ENCODE results near the gene DUOX1. TPM values are rescaled to one million over a fixed set of nuclear protein-coding genes. Genes with fewer than 3 reads are reported as not detected.
A peak's percentile ranks its signal among the peaks of the same experiment; 100 is the strongest.

Gene DUOX1
- total and polyA plus RNA-seq, 9 of the 15 experiments (the other 6 are each of a cell fraction or from before 2014, with no cell fraction given) = 0.01 to 0.22 (median 0.01) TPM; not detected in 6

DNA sequence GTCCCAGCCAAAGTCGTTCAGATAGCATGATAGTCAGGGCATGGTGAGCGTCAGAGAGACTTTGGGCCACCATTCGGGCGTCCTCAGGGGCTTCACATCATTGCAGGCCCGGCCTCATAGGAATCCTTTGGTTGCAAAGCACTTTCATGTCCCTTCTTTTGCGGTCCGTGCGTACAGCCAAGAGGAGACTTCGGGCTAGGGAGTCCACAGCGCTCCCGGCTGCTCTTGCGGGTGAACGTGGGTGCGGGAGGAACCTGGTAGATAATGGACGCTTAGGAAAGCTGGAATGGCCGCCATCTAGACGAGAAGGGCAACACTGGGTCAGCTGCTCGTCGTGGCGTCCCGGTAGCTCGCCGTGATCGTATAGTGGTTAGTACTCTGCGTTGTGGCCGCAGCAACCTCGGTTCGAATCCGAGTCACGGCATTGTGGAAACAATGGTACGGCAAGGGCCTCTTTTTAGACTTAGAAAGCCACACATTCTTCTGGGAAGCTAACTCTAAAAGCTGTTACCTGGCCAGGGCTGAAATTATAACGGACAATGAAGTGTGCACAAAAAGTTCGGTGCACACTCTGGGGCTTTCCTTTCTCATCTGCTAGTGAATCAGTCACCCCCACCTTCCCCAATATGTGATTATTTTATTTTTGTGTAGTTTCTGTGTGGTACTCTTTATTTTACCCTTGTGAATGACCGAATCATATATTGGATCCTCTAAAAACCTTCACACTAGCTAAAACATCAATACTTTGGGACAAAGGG, 71.2 kb downstream of the DUOX1 start (continued):
- TF ChIP-seq ZNF57 (CRISPR knock-in tag; IDR thresholded peaks at IDR 0.05) = no peak
- no peak; the same call in 1 of the 2 replicates for TF ChIP-seq AFF4 (CRISPR knock-in tag; IDR thresholded peaks at IDR 0.05)
- peak; percentile 52; the same call in 1 of the 2 replicates for TF ChIP-seq CTBP1 (IDR thresholded peaks at IDR 0.05; ENCODE audit: borderline replicate concordance)
- TF ChIP-seq NR2C2 (CRISPR knock-in tag; IDR thresholded peaks at IDR 0.05) = no peak; the same call in 1 of the 2 replicates
- no peak; the same call in 1 of the 2 replicates for TF ChIP-seq NR2C2 (tag; IDR thresholded peaks at IDR 0.05)
- no peak for TF ChIP-seq RAD51 (IDR thresholded peaks at IDR 0.05; ENCODE audit: borderline replicate concordance, low read depth)
- no peak for TF ChIP-seq MCM5 (IDR thresholded peaks at IDR 0.05; ENCODE audit: low read depth)
- TF ChIP-seq SIRT6 (IDR thresholded peaks at IDR 0.05; ENCODE audit: low read depth, low read length) = no peak
- TF ChIP-seq, protein P1, sequence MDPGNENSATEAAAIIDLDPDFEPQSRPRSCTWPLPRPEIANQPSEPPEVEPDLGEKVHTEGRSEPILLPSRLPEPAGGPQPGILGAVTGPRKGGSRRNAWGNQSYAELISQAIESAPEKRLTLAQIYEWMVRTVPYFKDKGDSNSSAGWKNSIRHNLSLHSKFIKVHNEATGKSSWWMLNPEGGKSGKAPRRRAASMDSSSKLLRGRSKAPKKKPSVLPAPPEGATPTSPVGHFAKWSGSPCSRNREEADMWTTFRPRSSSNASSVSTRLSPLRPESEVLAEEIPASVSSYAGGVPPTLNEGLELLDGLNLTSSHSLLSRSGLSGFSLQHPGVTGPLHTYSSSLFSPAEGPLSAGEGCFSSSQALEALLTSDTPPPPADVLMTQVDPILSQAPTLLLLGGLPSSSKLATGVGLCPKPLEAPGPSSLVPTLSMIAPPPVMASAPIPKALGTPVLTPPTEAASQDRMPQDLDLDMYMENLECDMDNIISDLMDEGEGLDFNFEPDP (CRISPR knock-in tag; IDR thresholded peaks at IDR 0.05) = no peak
- TF ChIP-seq ZNF431 (CRISPR knock-in tag; IDR thresholded peaks at IDR 0.05) = no peak
- peak; percentile 64; the same call in 1 of the 2 replicates for TF ChIP-seq JUN (IDR thresholded peaks at IDR 0.05; ENCODE audit: borderline replicate concordance, low read depth, low read length)
- no peak for TF ChIP-seq JUN (CRISPR knock-in tag; IDR thresholded peaks at IDR 0.05; ENCODE audit: borderline replicate concordance)
- TF ChIP-seq TCF7 (IDR thresholded peaks at IDR 0.05; ENCODE audit: borderline replicate concordance) = no peak
- TF ChIP-seq ZNF561 (CRISPR knock-in tag; conservative IDR thresholded peaks at IDR 0.05) = no peak
- no peak for TF ChIP-seq GABPB2 (CRISPR knock-in tag; conservative IDR thresholded peaks at IDR 0.05)
- TF ChIP-seq ZNF3 (CRISPR knock-in tag; IDR thresholded peaks at IDR 0.05) = no peak
- 0 out of 2 replicates have a peak, but pooled peaks have one; percentile 19 for TF ChIP-seq BRD4 (IDR thresholded peaks at IDR 0.05)
- no peak for TF ChIP-seq ZNF436 (CRISPR knock-in tag; IDR thresholded peaks at IDR 0.05)
- TF ChIP-seq SP1 (CRISPR knock-in tag; IDR thresholded peaks at IDR 0.05) = no peak; the same call in 1 of the 2 replicates
- TF ChIP-seq MBD1 (CRISPR knock-in tag; IDR thresholded peaks at IDR 0.05) = no peak
- no peak for TF ChIP-seq GTF2A2 (tag; IDR thresholded peaks at IDR 0.05)
